ENCODE data around the gene ADCY3. TPM values are rescaled to one million over a fixed set of nuclear protein-coding genes. Genes with fewer than 3 reads are reported as not detected.

Gene ADCY3
- total and polyA plus RNA-seq, 9 of the 15 experiments (the other 6 are each of a cell fraction or from before 2014, with no cell fraction given), result 1.5 to 54.8 (median 26.3) TPM

- no peak for TF ChIP-seq FOXK2 (conservative IDR thresholded peaks at IDR 0.05 in 1 of 2, IDR thresholded peaks at IDR 0.05 in 1 of 2; ENCODE audit: low read depth in 2 of 2)
- no peak for TF ChIP-seq CHD4 (IDR thresholded peaks at IDR 0.05; ENCODE audit: insufficient read depth, insufficient replicate concordance, low read depth, low read length, poor library complexity, severe bottlenecking)
Measured at GRCh38 chr2:24870440-24870839, 49.6 kb downstream of the ADCY3 start (continued).

DNA sequence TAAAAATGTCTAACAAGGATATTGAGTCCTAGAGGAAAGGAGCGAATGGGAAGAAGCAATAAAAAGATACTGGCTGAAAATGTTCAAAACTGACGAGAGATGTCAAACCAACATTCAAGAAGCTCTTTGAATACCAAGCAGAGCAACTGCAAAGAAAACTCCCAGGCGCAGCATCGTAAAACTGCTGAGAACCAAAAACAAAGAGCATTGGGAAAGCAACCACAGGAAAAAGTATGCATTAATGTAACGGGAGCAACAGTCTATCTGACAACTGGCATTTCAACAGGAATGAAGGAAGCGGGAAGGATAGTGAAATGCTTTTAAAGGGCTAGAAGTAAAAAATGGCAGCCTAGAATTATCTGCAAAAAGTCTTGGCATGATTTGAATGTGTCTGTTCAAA, 53.1 kb downstream of the ADCY3 start:
- no peak for FAIRE-seq
- intact Hi-C loops (cut with micrococcal nuclease) (no loop called here), in situ Hi-C loops (cut with MboI) (no loop called here)
- Histone ChIP-seq H3K9me1 (ENCODE audit: control insufficient read depth, insufficient read depth, low read length) (no peaks in the 10 kb centered on the region), H3K4me3 (no peak overlapping the region), H2AFZ (ENCODE audit: low read depth, low read length) (no peak overlapping the region), H4K20me1 (replicated peaks; ENCODE audit: control insufficient read depth, insufficient read depth, low read length) (0 out of 2 replicates have a peak, but pooled peaks cover 1% of the 10 kb centered on the region), H3K4me2 (ENCODE audit: insufficient read depth, low read length) (no peak overlapping the region), H3K27ac (ENCODE audit: extremely low read depth, low read depth, low read length) (no peak overlapping the region), H3K9me3 (replicated peaks; ENCODE audit: control insufficient read depth, insufficient read depth, low read depth, low read length) (no peaks in the 10 kb centered on the region), H3K9ac (ENCODE audit: insufficient read depth in 1 of 2, low read depth in 2 of 2, low read length in 2 of 2) (no peak overlapping the region), H3K4me1 (replicated peaks in 1 of 2; ENCODE audit: control insufficient read depth in 2 of 2, insufficient read depth in 2 of 2, low read length in 2 of 2) (peaks cover 0 to 5% of the 10 kb centered on the region in 2 experiments; a peak in 2 of 5 replicates), H3K36me3 (ENCODE audit: control insufficient read depth, insufficient read depth, low read length) (peaks cover 15% of the 10 kb centered on the region; the same call in 2 of the 3 replicates), H3K79me2 (ENCODE audit: control insufficient read depth, insufficient read depth, low read length) (no peaks in the 10 kb centered on the region), H3K27me3 (ENCODE audit: control insufficient read depth in 2 of 2, insufficient read depth in 2 of 2, low read length in 2 of 2) (no peaks in the 10 kb centered on the region)
- ChIA-PET CTCF (ENCODE audit: low intra/inter-chr PET ratio) (no interaction called here), POLR2A (interaction anchor here (0.7 to 1.6 kb wide), 2 partner anchors 8 to 67 kb away, joined by 3 to 4 read pairs; no protein-coding TSS in a partner anchor)
- TSS peak; percentile 13 for BruUV-seq (replicated peaks)
- WGBS (ENCODE audit: insufficient coverage, low coverage, missing lambda C conversion rate), result 89% methylated on average over 6 of the region's 6 CpGs
- no peak for DNase-seq (ENCODE audit: extremely low read depth in 1 of 4, low spot score in 3 of 4)
- TF ChIP-seq EP300 (IDR thresholded peaks at IDR 0.05; ENCODE audit: low read length) (no peak), ZFX (CRISPR knock-in tag; IDR thresholded peaks at IDR 0.05) (no peak), TCF7 (IDR thresholded peaks at IDR 0.05; ENCODE audit: borderline replicate concordance) (no peak)
- no peak for ATAC-seq
